GM18870 (cell line): ENCODE data around the gene CTDSPL.

ENCODE experiments used
- ATAC-seq: cut with Tn5 transposase; IDR thresholded peaks from one replicate; pipeline ENCODE4 v1.9.1; 2021; ENCODE audit warnings: moderate library complexity; ENCODE audit not compliant: unreplicated experiment

Gene CTDSPL

DNA sequence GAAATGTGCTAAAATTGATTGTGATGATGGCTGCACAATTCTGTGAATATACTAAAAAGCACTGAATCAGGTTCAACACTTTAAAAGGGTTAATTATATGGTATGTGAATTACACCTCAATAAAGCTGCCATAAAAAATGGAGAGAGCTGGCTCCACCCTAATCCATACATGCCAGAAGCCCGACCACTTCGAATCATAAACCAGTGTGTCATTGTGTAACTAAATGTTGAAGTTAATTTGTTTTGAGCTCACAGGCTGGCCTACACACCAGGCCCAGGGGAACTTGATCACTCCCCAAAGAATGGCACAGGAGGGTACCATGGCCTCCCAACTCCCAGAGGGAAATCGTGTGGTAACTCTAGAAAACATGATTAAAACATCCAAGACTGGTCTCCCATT, 153.8 kb downstream of the CTDSPL start:
- no peak for ATAC-seq

DNA sequence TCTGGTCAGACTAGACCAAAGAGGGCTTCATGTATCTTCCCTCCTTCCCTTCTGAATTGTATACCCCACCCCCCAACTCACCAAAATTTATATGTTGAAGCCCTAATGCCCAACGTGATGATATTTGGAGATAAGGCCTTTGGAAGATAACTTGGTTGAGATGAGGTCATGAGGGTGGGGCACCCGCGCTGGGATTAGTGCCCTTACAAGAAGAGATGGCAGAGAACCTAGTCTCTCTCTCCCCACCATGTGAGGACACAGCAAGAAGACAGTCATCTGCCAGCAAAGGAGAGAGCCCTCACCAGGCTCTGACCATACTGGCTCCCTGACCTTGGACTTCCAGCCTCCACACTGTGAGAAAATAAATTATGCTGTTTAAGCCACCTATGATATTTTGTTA, 154.3 kb downstream of the CTDSPL start:
- ATAC-seq = no peak

DNA sequence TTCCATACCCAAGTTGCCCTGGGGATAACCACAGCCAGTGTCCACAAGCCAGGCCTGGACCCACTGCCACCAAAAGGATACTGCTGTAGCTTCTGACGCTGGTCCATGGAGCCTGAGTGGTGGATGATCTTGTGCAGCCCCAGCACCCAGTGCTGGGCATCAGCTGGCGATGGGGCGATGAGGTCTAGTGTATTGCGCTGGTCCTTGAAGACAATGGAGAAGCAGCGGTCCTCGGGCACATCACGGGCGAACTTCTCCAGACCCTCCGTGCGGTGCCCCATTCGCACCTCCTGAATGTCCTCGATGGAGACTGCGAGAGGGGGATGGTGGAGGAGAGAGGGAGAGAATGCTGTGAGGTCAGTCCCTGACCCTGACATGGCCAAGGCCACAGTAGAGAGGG, 154.7 kb downstream of the CTDSPL start:
- ATAC-seq = no peak

DNA sequence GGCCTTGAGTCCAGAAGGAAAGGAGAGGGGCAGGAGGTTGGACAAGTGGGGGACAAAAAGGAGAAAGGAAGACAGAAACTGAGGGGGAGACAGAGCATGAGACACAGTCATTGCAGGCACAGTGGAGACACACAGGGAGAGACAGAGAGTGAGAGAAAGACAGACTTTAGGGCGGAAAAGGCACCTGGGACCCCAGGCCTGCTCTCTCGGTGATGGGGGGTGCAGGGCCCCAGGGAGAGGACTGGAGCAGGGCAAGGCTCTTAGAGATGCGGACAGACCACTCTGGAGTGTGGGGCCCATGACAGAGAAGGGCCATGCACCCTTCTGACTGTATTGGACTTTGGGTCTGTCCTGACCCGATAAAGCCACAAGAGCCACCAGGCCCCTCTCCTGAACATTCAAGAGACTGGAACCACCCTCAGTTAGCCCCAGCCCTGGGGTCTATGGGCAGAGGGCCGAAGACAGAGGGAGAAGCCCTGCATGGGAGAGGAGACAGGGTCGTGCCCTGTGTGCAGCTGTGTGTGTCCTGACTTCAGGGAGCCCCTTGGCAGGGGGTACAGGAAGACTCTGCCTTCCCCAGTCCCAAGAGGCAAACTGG, 155.3 kb downstream of the CTDSPL start:
- ATAC-seq = no peak

DNA sequence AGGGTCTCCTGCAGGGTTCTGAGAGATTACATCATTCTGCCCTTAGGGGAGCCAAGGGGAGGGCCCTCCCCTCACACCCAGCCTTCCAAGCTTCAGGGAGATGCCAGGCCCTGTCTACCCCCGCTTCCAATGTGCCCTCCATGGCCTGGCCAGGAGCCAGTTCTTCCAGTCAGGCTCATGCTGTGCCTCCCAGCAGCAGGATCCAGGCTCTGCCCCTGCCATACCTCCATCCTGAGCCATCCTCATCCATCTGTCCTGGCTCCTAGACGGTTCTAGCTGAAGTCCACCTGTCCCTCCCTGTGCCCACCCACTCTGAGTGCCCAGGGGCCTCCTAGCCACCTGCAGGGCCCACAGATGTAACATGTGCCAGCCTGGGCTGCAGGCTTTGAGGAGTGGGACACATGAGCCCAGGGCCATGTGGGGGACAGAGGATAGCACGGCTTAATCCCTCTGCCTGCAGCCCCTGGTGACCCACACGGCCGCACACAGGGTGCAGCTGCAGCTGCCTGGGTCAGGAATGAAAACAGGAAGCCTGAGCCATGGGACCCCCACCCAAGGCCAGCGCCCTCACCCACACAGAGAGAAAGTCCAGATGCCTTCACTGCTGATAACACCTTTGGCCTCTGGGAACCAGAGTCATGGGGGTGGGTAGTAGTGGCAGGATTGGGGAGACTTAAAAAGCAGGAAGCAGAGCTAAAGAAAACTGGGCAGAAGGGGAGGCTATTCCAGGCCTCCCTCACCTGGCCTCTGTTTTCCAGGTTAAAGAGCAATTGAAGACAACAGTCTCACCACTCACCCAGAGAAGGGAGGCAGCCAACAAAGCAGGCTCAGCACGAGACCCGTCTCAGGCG, 156.0 kb downstream of the CTDSPL start:
- ATAC-seq = no peak

DNA sequence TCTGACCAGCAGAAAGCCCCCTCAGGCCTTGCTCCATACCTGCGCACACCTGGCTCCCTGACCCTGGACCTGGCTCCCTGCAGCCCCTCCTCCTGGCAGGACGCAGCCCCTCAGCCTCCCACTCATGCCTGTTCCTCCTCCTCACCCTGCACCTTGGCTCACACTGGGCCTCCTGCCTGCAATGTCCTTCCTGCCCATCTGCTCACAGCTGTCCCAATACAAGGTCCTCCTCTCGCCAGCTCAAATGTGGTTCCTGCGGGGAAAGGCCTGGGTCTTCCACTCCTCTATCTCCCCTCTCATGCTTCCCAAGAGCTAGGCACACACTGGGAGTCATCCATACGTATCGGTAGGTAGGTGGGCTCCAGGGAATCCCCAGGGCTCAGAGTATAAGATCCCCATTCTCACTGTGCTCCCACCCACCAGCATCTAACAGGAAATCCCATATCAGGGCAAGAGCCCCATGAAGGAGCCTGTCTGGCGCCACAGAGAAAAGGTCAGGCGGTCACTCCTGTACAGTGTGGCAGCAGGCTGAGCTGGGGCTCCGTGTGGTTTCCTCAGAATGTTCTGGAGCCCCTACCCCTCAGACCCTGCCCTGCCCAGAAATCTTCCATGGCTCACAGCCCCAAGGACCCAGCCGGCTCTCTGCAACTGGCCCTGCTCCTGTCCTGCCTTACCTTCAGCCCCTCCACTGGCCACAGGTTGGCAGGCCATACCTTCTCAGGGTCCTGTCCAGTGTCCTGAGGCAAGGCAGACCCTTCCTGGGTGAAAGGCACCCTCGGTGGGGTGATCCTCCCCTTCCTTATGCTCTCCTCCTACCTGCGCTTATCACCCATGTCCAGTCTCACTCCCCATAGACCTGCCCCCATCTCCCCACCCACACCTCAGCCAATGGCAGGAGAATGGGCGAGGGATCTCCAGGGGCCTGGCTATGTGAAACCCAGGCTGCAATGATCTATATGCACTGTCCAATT, 156.9 kb downstream of the CTDSPL start:
- no peak for ATAC-seq

DNA sequence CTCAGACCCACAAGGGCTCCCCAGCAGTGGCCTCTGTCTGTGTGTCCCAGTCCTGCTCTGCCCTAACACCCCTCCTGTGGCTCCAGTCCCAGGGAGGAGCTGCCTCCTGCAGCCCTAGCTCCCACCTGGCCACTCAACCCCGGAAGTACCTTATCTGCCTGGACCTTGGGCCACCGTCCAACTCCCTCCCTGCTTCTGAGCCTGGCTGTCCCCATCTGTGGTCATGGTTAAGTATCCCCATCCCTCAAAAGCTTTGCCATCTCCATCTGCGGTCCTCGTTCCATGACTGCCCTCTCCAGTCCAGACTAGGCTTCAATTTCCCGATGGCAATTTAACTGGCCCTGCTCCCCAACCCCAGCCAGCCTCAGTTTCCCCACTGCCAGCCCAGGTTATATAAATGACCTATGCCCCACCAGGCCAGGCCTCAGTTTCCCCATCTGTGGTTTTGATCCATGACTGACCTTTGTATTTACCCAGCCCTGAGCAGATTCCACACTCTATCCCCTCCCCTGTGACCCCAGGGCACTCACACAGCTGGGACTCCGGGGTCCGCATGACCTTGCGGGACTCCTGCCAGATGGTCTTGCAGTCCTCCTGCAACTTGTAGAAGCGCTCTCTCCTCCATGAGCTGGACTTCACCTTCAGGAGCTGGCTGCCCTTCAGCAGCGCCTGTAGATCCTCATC, 158.1 kb downstream of the CTDSPL start:
- no peak for ATAC-seq

DNA sequence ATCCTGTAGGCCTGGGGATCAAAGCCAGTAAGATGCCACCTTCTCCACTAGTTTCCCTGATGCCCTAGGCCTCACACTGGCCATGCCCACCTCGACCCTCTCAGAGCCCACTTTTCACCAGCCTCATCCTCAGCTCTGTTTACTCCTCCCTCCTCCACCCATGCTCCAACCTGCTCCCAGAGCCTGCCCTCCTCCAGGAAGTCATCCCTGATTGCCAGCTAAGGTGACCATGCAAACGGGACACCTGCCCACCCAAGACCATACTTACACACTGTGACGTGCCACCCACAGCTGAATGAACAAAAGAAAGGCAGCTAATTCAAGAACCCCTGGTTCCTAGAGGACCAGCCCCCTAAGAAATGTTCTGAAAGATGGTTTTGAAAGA, 158.7 kb downstream of the CTDSPL start:
- ATAC-seq = no peak

DNA sequence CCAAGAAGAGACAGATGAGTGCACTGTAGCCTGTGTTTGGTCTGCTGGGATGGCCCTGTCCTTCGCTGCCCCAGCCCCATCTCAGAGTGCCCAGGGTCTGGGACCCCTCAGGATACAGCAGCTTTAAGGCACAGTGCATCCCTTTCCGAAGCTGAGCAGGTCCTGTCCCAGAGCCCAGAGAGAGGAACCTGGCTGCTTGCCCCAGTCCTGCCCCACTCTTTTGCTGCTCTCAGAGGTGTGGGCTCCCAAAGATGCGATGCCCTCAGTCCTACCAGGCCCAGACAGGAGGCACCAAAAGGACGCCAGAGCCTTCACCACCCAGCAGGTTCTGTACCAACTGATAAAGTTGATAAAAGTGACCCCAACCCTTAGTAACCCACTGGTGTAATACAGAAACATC, 159.5 kb downstream of the CTDSPL start:
- no peak for ATAC-seq

DNA sequence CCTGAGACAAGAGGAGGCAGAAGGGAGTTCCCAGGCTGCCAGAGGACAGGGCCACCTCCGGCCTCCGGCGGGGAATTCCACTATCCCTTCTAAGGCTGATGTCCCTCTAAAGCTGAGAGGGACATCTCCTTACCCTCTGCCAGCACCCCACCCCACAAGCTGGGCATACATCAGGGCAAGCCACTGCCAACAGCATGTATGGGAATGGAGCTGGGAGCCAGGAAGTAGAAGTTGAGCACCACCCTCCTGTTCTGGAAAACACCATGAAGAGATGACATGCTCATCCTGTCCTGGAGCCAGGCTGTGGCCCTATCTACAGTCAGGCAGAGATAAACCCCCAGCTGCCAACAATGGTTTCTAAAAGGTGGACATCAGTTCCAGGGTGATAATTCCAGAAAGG, 160.6 kb downstream of the CTDSPL start:
- no peak for ATAC-seq

DNA sequence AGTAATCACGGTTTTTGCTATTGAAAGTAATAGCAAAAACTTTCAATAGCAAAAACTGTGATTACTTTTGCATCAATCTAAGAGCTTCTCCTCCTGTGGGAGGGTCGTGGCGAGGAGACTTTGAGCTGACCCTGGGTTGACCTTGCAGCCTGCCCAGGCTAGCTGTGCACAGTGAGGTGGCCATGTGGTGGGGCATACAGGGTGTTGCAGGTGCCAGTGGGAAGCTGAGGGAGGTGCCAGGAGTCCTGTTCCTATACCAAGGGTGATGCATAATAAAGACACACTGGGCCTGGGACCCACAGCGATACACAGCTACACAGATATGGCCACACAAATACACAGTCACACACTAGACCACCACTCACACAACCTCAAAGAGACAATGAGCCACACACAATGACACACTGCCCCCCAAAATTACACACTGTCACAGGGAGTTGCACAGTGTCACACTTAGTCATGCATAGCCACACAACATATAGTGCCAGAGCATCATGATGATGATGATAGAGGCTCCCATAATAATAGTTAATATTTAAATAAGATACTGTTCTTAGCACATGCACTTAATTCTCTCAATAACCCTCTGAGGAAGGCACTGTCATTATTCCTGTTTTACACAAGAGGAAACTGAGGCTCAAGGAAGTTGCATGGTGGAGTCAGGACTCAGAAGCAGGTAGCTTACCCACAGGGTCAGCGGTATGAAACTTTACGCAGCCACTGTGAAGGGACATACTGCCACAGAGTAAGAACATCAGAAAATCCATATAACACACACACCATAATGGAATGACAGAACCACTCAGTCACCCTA, 161.4 kb downstream of the CTDSPL start:
- ATAC-seq = no peak

DNA sequence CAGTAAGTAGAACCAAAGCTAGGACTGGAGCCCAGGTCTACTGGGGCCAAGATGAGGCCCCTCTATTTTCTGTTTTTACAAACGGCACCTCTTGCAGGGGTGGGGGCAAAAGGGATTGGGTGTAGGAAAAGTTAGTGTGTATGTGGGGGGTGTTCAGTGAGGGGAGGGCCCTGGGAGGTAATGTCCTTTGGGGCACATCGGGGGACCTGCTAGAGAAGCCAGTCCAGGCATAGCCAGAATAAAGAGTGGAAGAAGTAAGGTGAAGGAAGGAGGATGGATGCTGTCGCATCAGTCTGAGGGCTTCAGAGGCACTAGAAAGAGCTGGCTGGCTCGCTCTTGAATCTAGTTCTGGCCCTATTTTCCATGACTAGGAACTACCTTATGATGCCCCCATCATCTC, 165.2 kb downstream of the CTDSPL start:
- ATAC-seq = no peak

DNA sequence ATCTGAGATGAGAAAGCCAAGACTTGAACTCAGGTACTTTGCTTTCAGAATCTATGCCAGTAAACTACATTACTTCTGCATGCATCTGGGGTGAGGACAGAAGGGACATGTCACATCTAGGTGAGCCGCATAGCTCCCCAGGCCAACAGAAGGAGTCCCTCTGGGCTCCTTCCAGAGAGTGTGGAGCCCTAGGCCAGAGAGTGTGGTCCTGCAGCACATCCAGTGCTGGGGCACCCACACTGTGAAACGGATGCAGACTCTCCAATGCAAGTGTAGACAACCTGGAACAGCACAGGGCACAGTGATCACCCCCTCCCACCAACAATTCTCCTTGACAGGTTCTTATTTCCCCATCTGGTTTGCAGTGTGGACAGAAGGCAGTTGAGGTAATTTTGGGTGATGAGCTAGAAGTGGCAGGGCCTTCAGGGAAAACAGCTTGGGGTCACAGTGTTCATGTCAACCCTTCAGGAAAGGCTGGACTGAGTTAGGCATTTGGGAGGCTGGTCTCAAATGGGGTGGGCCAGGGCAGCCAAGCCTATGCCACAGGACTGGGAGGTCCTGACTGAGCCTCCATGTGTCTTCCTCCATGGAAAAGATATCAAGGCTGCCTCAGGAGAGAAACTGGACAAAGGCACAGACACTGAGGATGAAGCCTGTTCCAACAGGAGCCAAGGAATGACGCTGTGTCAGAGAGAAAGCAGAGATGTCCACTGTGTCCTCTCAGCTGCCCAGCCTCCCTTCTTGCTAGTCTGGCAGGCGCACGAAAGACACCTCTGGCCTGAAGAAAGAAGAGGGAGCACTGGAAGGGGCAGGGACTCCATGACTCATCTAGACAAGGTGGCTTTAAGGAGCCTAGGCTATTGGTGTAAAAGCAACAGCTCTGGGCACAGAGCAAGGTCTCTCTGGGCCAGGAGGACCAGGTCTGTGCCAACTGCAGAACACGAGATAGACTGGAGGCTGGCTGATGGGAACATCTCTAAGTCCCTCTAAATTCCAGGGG, 166.1 kb downstream of the CTDSPL start:
- ATAC-seq = no peak

DNA sequence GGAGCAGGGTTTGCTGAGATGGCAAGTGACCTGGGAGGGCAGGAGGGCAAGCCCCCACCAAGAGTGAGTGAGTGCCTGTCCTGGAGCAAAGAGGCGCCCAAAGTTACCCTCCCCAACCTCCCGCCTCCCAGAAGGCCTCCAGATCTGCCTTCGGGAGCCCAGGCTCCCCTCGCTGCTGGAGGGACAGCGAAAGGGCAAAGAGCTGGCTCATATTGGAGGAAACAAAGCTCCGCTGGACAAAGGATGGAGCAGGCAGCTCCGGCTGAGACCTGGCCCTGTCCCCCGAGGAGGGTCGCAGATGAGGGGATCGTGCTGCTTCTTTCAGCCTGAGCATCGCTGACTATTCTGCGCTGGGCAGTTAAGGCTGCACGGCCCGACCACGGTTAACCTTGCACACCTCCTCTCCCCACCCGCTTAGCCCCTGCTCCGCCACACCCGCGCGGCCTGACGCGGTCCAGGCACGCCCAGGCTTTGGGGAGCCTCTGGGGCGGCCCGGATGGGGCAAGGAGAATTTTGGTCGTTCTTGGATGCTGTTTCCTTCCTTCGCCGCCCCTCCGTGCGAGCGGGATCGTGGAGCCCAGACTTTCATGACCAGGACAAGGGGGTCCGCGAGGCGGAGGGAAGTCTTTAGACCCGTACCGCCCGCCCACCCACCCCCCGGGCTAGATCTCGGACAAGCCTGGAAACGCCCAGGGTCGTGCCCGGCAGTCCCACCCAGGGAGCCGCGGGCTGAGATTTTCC, 167.1 kb downstream of the CTDSPL start:
- no peak for ATAC-seq

DNA sequence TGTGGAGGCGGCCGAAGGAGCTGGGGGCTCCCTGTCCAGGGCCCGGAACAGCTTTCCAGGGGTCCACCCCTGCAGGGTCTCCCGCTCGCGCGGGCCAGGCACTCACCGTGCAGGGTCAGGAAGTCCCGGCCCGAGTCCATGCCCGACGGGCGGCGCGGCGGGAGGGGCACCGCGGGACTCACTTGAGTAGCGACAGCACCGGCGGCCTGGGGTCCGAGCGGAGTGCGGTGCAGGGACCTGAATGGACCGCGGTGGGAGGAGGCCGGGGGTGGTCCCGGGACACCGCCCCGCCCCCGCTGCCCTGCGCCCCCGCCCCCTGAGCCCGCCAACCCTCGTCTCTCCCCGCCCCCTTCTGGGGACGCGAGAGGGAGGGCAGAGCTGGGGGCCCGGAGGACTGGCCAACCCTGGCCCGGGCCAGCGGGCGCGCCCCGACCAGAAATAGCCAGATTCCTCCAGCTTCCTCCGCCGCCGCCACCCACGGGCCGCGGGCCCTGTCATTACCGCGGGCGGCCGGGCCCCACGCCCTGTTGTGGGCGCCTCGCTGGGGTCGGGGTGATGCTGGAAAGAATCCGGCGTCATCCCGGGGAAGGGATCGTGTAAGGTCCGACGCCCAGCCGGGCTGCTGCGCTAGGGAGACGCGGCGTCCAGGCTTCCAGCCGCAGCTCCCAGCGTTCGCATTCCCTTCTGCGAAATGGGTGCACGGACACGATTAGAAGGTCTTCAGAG, 167.9 kb downstream of the CTDSPL start, which contains the start of gene PLCD1:
TSS of gene PLCD1 (minus strand) at position 243 of the 726 bp plus-strand sequence. CDS start at position 140, 103 bp downstream.
- no peak for ATAC-seq

DNA sequence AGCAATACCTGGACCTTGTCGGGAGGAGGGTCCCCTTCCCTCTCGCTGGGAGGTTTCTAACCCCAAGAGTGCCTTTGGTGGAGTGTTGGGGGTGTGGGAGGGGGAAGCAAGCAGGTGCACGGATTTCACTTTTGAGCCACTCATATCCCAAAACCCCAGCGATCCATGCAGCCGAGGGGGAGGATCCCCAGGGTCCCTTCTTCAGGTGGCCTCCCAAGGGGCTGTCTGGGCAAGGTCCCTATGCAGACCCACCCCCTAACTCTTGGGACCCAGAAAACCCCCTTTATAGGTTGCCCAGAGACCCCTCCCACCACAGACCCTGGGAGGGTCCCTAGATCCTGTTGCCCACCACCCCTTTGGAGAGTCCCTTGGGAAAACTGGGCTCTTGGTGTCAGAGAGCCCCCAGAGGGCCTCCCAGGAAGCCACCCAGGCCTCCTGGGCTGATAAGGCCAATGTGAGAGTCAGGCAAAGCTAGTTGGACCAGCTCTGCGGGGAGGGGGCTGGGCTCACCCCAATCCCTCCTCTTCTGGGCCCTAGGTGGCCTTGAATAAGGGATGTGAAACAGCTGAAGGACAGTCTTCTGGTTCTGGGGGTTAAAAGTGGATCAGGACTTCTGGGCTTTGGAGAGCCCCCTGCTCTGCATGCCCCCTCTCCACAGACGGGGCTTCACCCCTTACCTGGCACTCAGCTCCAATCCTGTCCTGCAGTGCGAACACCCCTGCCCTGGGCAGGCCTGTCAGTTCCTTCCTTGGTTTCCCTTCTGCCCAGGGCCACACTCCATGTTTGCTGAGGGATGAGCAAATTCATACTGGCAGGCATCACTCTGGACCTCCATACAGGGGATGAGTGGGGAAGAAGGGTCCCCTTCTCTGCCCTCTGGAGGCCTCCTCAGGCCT, 168.7 kb downstream of the CTDSPL start:
- ATAC-seq = no peak
